ACHN (cell line): ENCODE results near the gene OSBPL10.

Experiments used
- DNase-seq: peaks from one replicate; pipeline ENCODE4 v3.0.0-alpha.2; 2015
- in situ Hi-C: cut with HindIII; loops from 2 replicates; pipeline ENCODE4 v1.10.0; 2017; ENCODE audit warnings: low sequenced_read_pairs, low pct_ligation_motif_present, low pct_unique_long_range_greater_than_20kb

Gene OSBPL10

GRCh38 chr3:31840252-31840651, 140.8 kb downstream of the OSBPL10 start:
- no peak for DNase-seq
- in situ Hi-C loops = no loop called here

GRCh38 chr3:31839144-31839917, 141.7 kb downstream of the OSBPL10 start:
- DNase-seq = no peak
- in situ Hi-C loops = no loop called here

GRCh38 chr3:31836131-31837075, 144.7 kb downstream of the OSBPL10 start:
- in situ Hi-C loops = no loop called here

GRCh38 chr3:31833391-31834190, 147.5 kb downstream of the OSBPL10 start:
- in situ Hi-C loops = no loop called here
- DNase-seq = no peak

More at GRCh38 chr3:31836131-31837075, 144.7 kb downstream of the OSBPL10 start:
- no peak for DNase-seq

GRCh38 chr3:31832551-31832950, 148.5 kb downstream of the OSBPL10 start:
- no peak for DNase-seq
- in situ Hi-C loops = no loop called here

- DNase-seq = no peak
- in situ Hi-C loops = no loop called here
These were observed 149.5 kb downstream of the OSBPL10 start for GRCh38 chr3:31831591-31831990.

- in situ Hi-C loops = no loop called here
These were observed 151.1 kb downstream of the OSBPL10 start for GRCh38 chr3:31829826-31830426.

GRCh38 chr3:31829010-31829409, 152.1 kb downstream of the OSBPL10 start:
- in situ Hi-C loops = no loop called here
- no peak for DNase-seq

More at GRCh38 chr3:31829826-31830426, 151.1 kb downstream of the OSBPL10 start:
- DNase-seq = no peak

GRCh38 chr3:31828007-31828406, 153.1 kb downstream of the OSBPL10 start:
- in situ Hi-C loops = no loop called here
- DNase-seq = no peak

GRCh38 chr3:31823184-31823583, 157.9 kb downstream of the OSBPL10 start:
- in situ Hi-C loops = no loop called here
- no peak for DNase-seq

GRCh38 chr3:31821118-31821517, 159.9 kb downstream of the OSBPL10 start:
- in situ Hi-C loops = no loop called here
- no peak for DNase-seq

GRCh38 chr3:31819441-31819840, 161.6 kb downstream of the OSBPL10 start:
- in situ Hi-C loops = no loop called here
- DNase-seq = no peak

GRCh38 chr3:31817411-31817966, 163.6 kb downstream of the OSBPL10 start:
- no peak for DNase-seq
- in situ Hi-C loops = no loop called here

- in situ Hi-C loops = no loop called here
- no peak for DNase-seq
These were observed 165.2 kb downstream of the OSBPL10 start for GRCh38 chr3:31815631-31816440.

GRCh38 chr3:31815006-31815405, 166.1 kb downstream of the OSBPL10 start:
- DNase-seq = no peak
- in situ Hi-C loops = no loop called here

GRCh38 chr3:31813686-31814085, 167.4 kb downstream of the OSBPL10 start:
- in situ Hi-C loops = no loop called here
- no peak for DNase-seq

- in situ Hi-C loops = no loop called here
- no peak for DNase-seq
These were observed 167.9 kb downstream of the OSBPL10 start for GRCh38 chr3:31813197-31813596.
